Lower leg skin (tissue), 3 donors: ENCODE data around the gene PTPRN2.

Source experiments
- CTCF ChIP-seq, 3 donors: fragments of 450-650 bp; IDR thresholded peaks; one replicate each; pipeline ENCODE4 v1.5.1; 2016; ENCODE audit warnings: antibody characterized with exemption in 3 of 3, mild to moderate bottlenecking in 3 of 3, moderate library complexity in 2 of 3
- POLR2A ChIP-seq, 2 donors: fragments of 450-650 bp; IDR thresholded peaks; one replicate each; pipeline ENCODE4 v1.6.1; 2016 to 2017; ENCODE audit warnings: antibody characterized with exemption in 2 of 2, mild to moderate bottlenecking in 1 of 2, moderate library complexity in 1 of 2

GRCh38 chr7:157936976-157937375, 650.6 kb downstream of the PTPRN2 start:
- TF ChIP-seq CTCF (IDR thresholded peaks at IDR 0.05) (no peak), POLR2A (IDR thresholded peaks at IDR 0.05) (no peak)
